Measurements from ENCODE around the gene GASK1B. TPM values are rescaled to one million over a fixed set of nuclear protein-coding genes. Genes with fewer than 3 reads are reported as not detected.

Gene GASK1B
- total and polyA plus RNA-seq, 2 of the 13 experiments (the other 11 are each of a cell fraction or from before 2014, with no cell fraction given) = 29.1 to 40.4 TPM

GRCh38 chr4:158209825-158210807, 37.3 kb upstream of the GASK1B start, which contains the start of gene TMEM144 (continued):
- no peak for TF ChIP-seq PRPF4 (IDR thresholded peaks at IDR 0.05; ENCODE audit: low read depth, low read length, poor library complexity, severe bottlenecking)
- TF ChIP-seq FOXO1 (CRISPR knock-in tag; IDR thresholded peaks at IDR 0.05) = no peak
- no peak for TF ChIP-seq SYNCRIP (IDR thresholded peaks at IDR 0.05; ENCODE audit: insufficient read depth, low read depth, low read length)
- TF ChIP-seq THAP9 (CRISPR knock-in tag; IDR thresholded peaks at IDR 0.05; ENCODE audit: borderline replicate concordance) = no peak; the same call in 1 of the 2 replicates
- no peak for TF ChIP-seq SIN3B (IDR thresholded peaks at IDR 0.05; ENCODE audit: low read length)
- TF ChIP-seq ESRRA (CRISPR knock-in tag; IDR thresholded peaks at IDR 0.05; ENCODE audit: low read depth) = no peak
- no peak for TF ChIP-seq ADNP (CRISPR knock-in tag; IDR thresholded peaks at IDR 0.05)
- TF ChIP-seq ZNF414 (CRISPR knock-in tag; IDR thresholded peaks at IDR 0.05) = no peak
- TF ChIP-seq TP53 (CRISPR knock-in tag; conservative IDR thresholded peaks at IDR 0.05) = no peak
- TF ChIP-seq ZBTB10 (CRISPR knock-in tag; IDR thresholded peaks at IDR 0.05; ENCODE audit: borderline replicate concordance) = no peak
- no peak for TF ChIP-seq ZFP37 (CRISPR knock-in tag; IDR thresholded peaks at IDR 0.05; ENCODE audit: borderline replicate concordance)
- TF ChIP-seq NFAT5 (CRISPR knock-in tag; IDR thresholded peaks at IDR 0.05) = no peak
- TF ChIP-seq E2F1 (CRISPR knock-in tag; IDR thresholded peaks at IDR 0.05) = 0 out of 2 replicates have a peak, but pooled peaks have one; percentile 22
